Common myeloid progenitor, CD34-positive (primary cell): ENCODE data around the gene LRRIQ3. TPM values are rescaled to one million over a fixed set of nuclear protein-coding genes. Genes with fewer than 3 reads are reported as not detected.

ENCODE experiments used
- CTCF ChIA-PET: fragments of 350-600 bp; sonication (Branson Sonifier 250); formaldehyde crosslinking; loops from one replicate; lab custom pipeline; 2021; ENCODE audit warnings: antibody characterized with exemption; lab: Charles Lee
- POLR2A ChIA-PET: fragments of 350-600 bp; sonication (Branson Sonifier 250); formaldehyde crosslinking; loops from one replicate; lab custom pipeline; 2021; ENCODE audit warnings: antibody characterized with exemption; lab: Charles Lee
- DNase-seq, 3 donors: peaks; one replicate each; pipeline versions ENCODE4 v3.0.0 to v3.0.0-alpha.2; 2013
- H3K27ac ChIP-seq, 2 experiments: 1 replicate in 1 of 2; 2 replicates in 1 of 2; pipeline ENCODE4 v1.7.0; 2013; ENCODE audit warnings: inconsistent platforms in 2 of 2, low read length in 2 of 2, mild to moderate bottlenecking in 2 of 2, low read depth in 1 of 2, moderate library complexity in 1 of 2; ENCODE audit not compliant: severe bottlenecking in 2 of 2, insufficient read depth in 1 of 2, poor library complexity in 1 of 2
- H3K27me3 ChIP-seq, 5 experiments: replicated peaks in 2 of 5; 1 replicate in 3 of 5; 2 replicates in 2 of 5; pipeline versions ENCODE4 v1.6.1 to v1.7.0; 2013; ENCODE audit warnings: low read length in 4 of 5, mild to moderate bottlenecking in 2 of 5, moderate library complexity in 2 of 5, inconsistent platforms in 1 of 5; ENCODE audit not compliant: insufficient read depth in 5 of 5, control insufficient read depth in 4 of 5
- H3K36me3 ChIP-seq, 4 experiments: 1 replicate in 2 of 4; 2 replicates in 2 of 4; pipeline versions ENCODE4 v1.6.1 to v1.7.0; 2013; ENCODE audit warnings: low read length in 3 of 4, control low read depth in 1 of 4, mild to moderate bottlenecking in 1 of 4; ENCODE audit not compliant: control insufficient read depth in 4 of 4, insufficient read depth in 4 of 4
- H3K4me1 ChIP-seq, 4 experiments: 1 replicate in 3 of 4; 2 replicates in 1 of 4; pipeline versions ENCODE4 v1.6.1 to v1.7.1; 2013; ENCODE audit warnings: low read length in 3 of 4, mild to moderate bottlenecking in 3 of 4, control low read depth in 1 of 4, inconsistent platforms in 1 of 4, moderate library complexity in 1 of 4; ENCODE audit not compliant: control insufficient read depth in 4 of 4, insufficient read depth in 4 of 4; ENCODE audit errors: control extremely low read depth in 1 of 4
- H3K4me3 ChIP-seq, 7 experiments: 1 replicate in 4 of 7; 2 replicates in 3 of 7; pipeline versions ENCODE4 v1.5.1 to v1.7.0; 2013; ENCODE audit warnings: mild to moderate bottlenecking in 7 of 7, low read length in 6 of 7, moderate library complexity in 6 of 7, inconsistent platforms in 2 of 7, low read depth in 2 of 7, control low read depth in 1 of 7; ENCODE audit not compliant: insufficient read depth in 4 of 7, control insufficient read depth in 1 of 7; ENCODE audit errors: extremely low read depth in 1 of 7
- H3K9me3 ChIP-seq, 5 experiments: 1 replicate in 4 of 5; 2 replicates in 1 of 5; pipeline versions ENCODE4 v1.6.1 to v1.7.1; 2013; ENCODE audit warnings: low read length in 4 of 5, mild to moderate bottlenecking in 2 of 5, inconsistent platforms in 1 of 5, low read depth in 1 of 5, moderate library complexity in 1 of 5; ENCODE audit not compliant: control insufficient read depth in 4 of 5, insufficient read depth in 2 of 5; ENCODE audit errors: control extremely low read depth in 1 of 5
- WGBS: methylation state at CpG from one replicate; pipeline ENCODE4 v1.1.5; 2013; ENCODE audit not compliant: insufficient coverage; 5-methylcytosine and 5-hydroxymethylcytosine counted together
- polyA plus RNA-seq: library from polyadenylated mRNA; unstranded; fragments of 120-200 nt; gene quantifications from one replicate; pipeline ENCODE4 v1.2.1, GENCODE V29; 2013

The LRRIQ3 gene
- polyA plus RNA-seq: 2.6 TPM

- no peaks in the 10 kb centered on the region for H3K9me3 ChIP-seq
- CTCF ChIA-PET: interaction anchor here (0.7 kb wide), 1 partner anchor 536 kb away, joined by 3 read pairs; no protein-coding TSS in a partner anchor
These were observed at the start of gene LRRIQ3, which contains the start of gene FPGT for GRCh38 chr1:74197657-74198552. Gene LRRIQ3 (minus strand): TSS chr1:74198176. CDS start chr1:74183684, 14,492 bp downstream. Gene FPGT (plus strand): TSS chr1:74198242. CDS start chr1:74198279, 37 bp downstream.

GRCh38 chr1:74246315-74246714 lies 48.3 kb upstream of the LRRIQ3 start:
- no peaks in the 10 kb centered on the region for H3K4me1 ChIP-seq
- POLR2A ChIA-PET: no interaction called here
- CTCF ChIA-PET: no interaction called here
- DNase-seq: no peak
- H3K27ac ChIP-seq: no peak overlapping the region
- peaks cover 0 to 4% (median 0%) of the 10 kb centered on the region in 5 experiments for H3K9me3 ChIP-seq
- no peak overlapping the region for H3K4me3 ChIP-seq
- no peaks in the 10 kb centered on the region for H3K27me3 ChIP-seq
- H3K36me3 ChIP-seq: no peaks in the 10 kb centered on the region
- WGBS: 100% methylated on average over 1 of the region's 2 CpGs

More at GRCh38 chr1:74197657-74198552, at the start of gene LRRIQ3, which contains the start of gene FPGT:
- Histone ChIP-seq H3K4me1 (peaks cover 5 to 25% (median 17%) of the 10 kb centered on the region in 4 experiments), H3K27me3 (no peaks in the 10 kb centered on the region), H3K27ac (peak within 1 kb of the TSS; percentile 94 to 95), H3K36me3 (peaks cover 0 to 7% (median 0%) of the 10 kb centered on the region in 4 experiments), H3K4me3 (peak within 1 kb of the TSS; percentile 72 to 96 (median 84))
- peak; percentile 96 to 98 (median 98) for DNase-seq
- 8% methylated on average over 40 of the region's 41 CpGs for WGBS
- POLR2A ChIA-PET: no interaction called here

- no peaks in the 10 kb centered on the region for H3K4me1 ChIP-seq
- CTCF ChIA-PET: no interaction called here
- no peak overlapping the region for H3K27ac ChIP-seq
- no peak for DNase-seq
- peaks cover 0 to 4% (median 0%) of the 10 kb centered on the region in 5 experiments for H3K9me3 ChIP-seq
- H3K36me3 ChIP-seq: no peaks in the 10 kb centered on the region
- no peaks in the 10 kb centered on the region for H3K27me3 ChIP-seq
- no peak overlapping the region for H3K4me3 ChIP-seq
- POLR2A ChIA-PET: no interaction called here
- WGBS: 8% methylated on average over 2 of the region's 2 CpGs
These were observed 47.3 kb upstream of the LRRIQ3 start for GRCh38 chr1:74245168-74245772.

- ChIA-PET POLR2A (no interaction called here), CTCF (no interaction called here)
These were observed 39.8 kb upstream of the LRRIQ3 start for GRCh38 chr1:74237787-74238186.

GRCh38 chr1:74237035-74237434 lies 39.1 kb upstream of the LRRIQ3 start:
- Histone ChIP-seq H3K27me3 (no peaks in the 10 kb centered on the region), H3K27ac (no peak overlapping the region), H3K4me3 (no peak overlapping the region), H3K9me3 (no peaks in the 10 kb centered on the region), H3K4me1 (no peaks in the 10 kb centered on the region), H3K36me3 (no peaks in the 10 kb centered on the region)
- ChIA-PET POLR2A (no interaction called here), CTCF (no interaction called here)
- WGBS: no CpG with 5 or more reads among the region's 1 CpG
- no peak for DNase-seq

More at GRCh38 chr1:74237787-74238186, 39.8 kb upstream of the LRRIQ3 start:
- H3K27me3 ChIP-seq: no peaks in the 10 kb centered on the region
- H3K4me1 ChIP-seq: no peaks in the 10 kb centered on the region
- H3K36me3 ChIP-seq: no peaks in the 10 kb centered on the region
- no peak overlapping the region for H3K4me3 ChIP-seq
- H3K9me3 ChIP-seq: no peaks in the 10 kb centered on the region
- DNase-seq: no peak
- WGBS: 93% methylated on average over 2 of the region's 4 CpGs
- no peak overlapping the region for H3K27ac ChIP-seq

- WGBS: 97% methylated on average over 3 of the region's 3 CpGs
- Histone ChIP-seq H3K27me3 (no peaks in the 10 kb centered on the region), H3K4me3 (no peak overlapping the region), H3K9me3 (no peaks in the 10 kb centered on the region), H3K27ac (no peak overlapping the region), H3K36me3 (no peaks in the 10 kb centered on the region), H3K4me1 (no peaks in the 10 kb centered on the region)
- DNase-seq: no peak
- ChIA-PET POLR2A (no interaction called here), CTCF (no interaction called here)
These were observed 38.5 kb upstream of the LRRIQ3 start for GRCh38 chr1:74236440-74236839.

- Histone ChIP-seq H3K27me3 (no peaks in the 10 kb centered on the region), H3K4me3 (no peak within 1 kb of the TSS), H3K4me1 (no peaks in the 10 kb centered on the region), H3K36me3 (no peaks in the 10 kb centered on the region), H3K9me3 (no peaks in the 10 kb centered on the region), H3K27ac (no peak within 1 kb of the TSS)
- WGBS: no CpG with 5 or more reads among the region's 2 CpGs
- ChIA-PET POLR2A (no interaction called here), CTCF (no interaction called here)
- no peak for DNase-seq
These were observed 37.2 kb upstream of the LRRIQ3 start, which contains the start of gene TNNI3K for GRCh38 chr1:74235153-74235552. Gene TNNI3K (plus strand): TSS chr1:74235387. CDS start chr1:74235452, 65 bp downstream.
